HEK293T (cell line): Measurements from ENCODE around the gene CSTPP1.

ENCODE experiments used
- CTCF ChIA-PET: fragments of 350-600 bp; formaldehyde crosslinking; extraction: SDS; loops from one replicate; lab custom pipeline; 2021; ENCODE audit warnings: antibody characterized with exemption, inconsistent platforms; lab: Yijun Ruan, JAX
- POLR2A ChIA-PET: fragments of 350-600 bp; formaldehyde crosslinking; extraction: SDS; loops from one replicate; lab custom pipeline; 2020; ENCODE audit warnings: antibody characterized with exemption, inconsistent platforms; lab: Yijun Ruan, JAX
- DNase-seq: peaks from one replicate; pipeline ENCODE4 v3.0.0; 2012; ENCODE audit warnings: mixed read lengths; ENCODE audit errors: extremely low spot score
- ARNT ChIP-seq: fragments of 450-650 bp; IDR thresholded peaks from 2 replicates; pipeline ENCODE4 v1.6.1; 2017; ENCODE audit warnings: mild to moderate bottlenecking
- BHLHE40 ChIP-seq: fragments of 450-650 bp; IDR thresholded peaks from 2 replicates; pipeline ENCODE4 v1.6.1; 2016; ENCODE audit warnings: mild to moderate bottlenecking, moderate library complexity, borderline replicate concordance
- CTBP1 ChIP-seq: fragments of 450-650 bp; IDR thresholded peaks from 2 replicates; pipeline ENCODE4 v1.6.1; 2016; ENCODE audit warnings: borderline replicate concordance
- ELF4 ChIP-seq: fragments of 450-650 bp; IDR thresholded peaks from 2 replicates; pipeline ENCODE4 v1.6.1; 2017; ENCODE audit warnings: antibody characterized with exemption
- FOXA1 ChIP-seq: fragments of 450-650 bp; IDR thresholded peaks from 2 replicates; pipeline ENCODE4 v1.6.1; 2016; ENCODE audit warnings: mild to moderate bottlenecking
- FOXK2 ChIP-seq: fragments of 450-650 bp; IDR thresholded peaks from 2 replicates; pipeline ENCODE4 v1.6.1; 2016; ENCODE audit warnings: mild to moderate bottlenecking
- FOXM1 ChIP-seq: fragments of 450-650 bp; IDR thresholded peaks from 2 replicates; pipeline ENCODE4 v1.6.1; 2017; ENCODE audit warnings: mild to moderate bottlenecking, borderline replicate concordance
- HDGF ChIP-seq: fragments of 450-650 bp; IDR thresholded peaks from 2 replicates; pipeline ENCODE4 v1.6.1; 2017; ENCODE audit warnings: antibody characterized with exemption, borderline replicate concordance
- L3MBTL2 ChIP-seq: fragments of 450-650 bp; conservative IDR thresholded peaks from 2 replicates; pipeline ENCODE4 v1.6.1; 2016; ENCODE audit warnings: mild to moderate bottlenecking
- LEF1 ChIP-seq: fragments of 450-650 bp; IDR thresholded peaks from 2 replicates; pipeline ENCODE4 v1.6.1; 2017; ENCODE audit warnings: mild to moderate bottlenecking, borderline replicate concordance
- NFRKB ChIP-seq: fragments of 450-650 bp; IDR thresholded peaks from 2 replicates; pipeline ENCODE4 v1.6.1; 2016; ENCODE audit warnings: mild to moderate bottlenecking, moderate library complexity
- PKNOX1 ChIP-seq: fragments of 450-650 bp; IDR thresholded peaks from 2 replicates; pipeline ENCODE4 v1.6.1; 2016
- SP1 ChIP-seq: fragments of 450-650 bp; IDR thresholded peaks from 2 replicates; pipeline ENCODE4 v1.6.1; 2017
- SUZ12 ChIP-seq: fragments of 450-650 bp; IDR thresholded peaks from 2 replicates; pipeline ENCODE4 v1.6.1; 2016; ENCODE audit warnings: mild to moderate bottlenecking
- TARDBP ChIP-seq: fragments of 450-650 bp; IDR thresholded peaks from 2 replicates; pipeline ENCODE4 v1.6.1; 2016
- ZNF384 ChIP-seq: fragments of 450-650 bp; IDR thresholded peaks from 2 replicates; pipeline ENCODE4 v1.6.1; 2016

The CSTPP1 gene

DNA sequence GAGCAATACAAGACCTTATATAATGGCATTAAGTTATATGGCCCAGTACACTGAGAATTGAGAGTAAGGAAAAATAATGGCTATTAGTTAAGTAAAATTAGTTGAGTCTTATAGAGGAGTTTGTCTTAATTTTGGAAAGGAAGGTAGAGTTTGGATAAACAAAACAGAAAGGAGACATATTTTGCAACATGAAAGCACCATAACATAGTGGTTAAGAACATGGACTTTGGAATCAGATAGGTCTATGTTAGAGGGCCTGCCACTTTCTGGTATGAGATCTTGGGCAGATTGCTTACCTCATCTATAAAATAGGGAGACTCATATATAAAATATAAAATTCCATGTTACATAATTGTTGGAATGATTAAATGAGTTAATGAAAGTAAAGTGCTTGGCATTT, 68.9 kb downstream of the CSTPP1 start:
- CTCF ChIA-PET = no interaction called here
- POLR2A ChIA-PET = no interaction called here
- no peak for DNase-seq
- TF ChIP-seq ELF4 = no peak

DNA sequence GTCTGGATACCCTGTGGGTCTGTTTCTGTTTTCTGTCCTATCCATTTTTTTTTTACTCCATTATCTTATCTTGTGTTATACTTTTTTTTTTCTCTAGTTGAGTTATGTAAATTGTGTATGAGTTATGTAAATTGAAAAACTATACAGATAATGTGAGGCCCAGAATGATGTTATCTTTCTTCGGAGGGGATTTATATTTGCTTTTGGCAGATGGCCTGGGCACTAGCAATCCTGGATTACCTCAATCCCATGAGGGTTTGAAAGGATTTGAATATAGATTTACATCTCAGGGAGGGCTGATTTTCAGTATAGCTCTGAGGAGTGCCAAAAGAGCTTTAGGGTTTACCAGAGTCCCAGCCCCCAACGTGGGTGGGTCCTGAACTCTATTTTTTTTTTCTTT, 71.0 kb downstream of the CSTPP1 start:
- ChIA-PET CTCF (interaction anchor here (0.9 kb wide), 1 partner anchor 18 kb away, joined by 3 read pairs; no protein-coding TSS in a partner anchor), POLR2A (no interaction called here)
- TF ChIP-seq FOXK2 (no peak), BHLHE40 (no peak), LEF1 (no peak), ARNT (no peak), ELF4 (no peak), NFRKB (no peak), ZNF384 (no peak), HDGF (no peak), FOXA1 (no peak), SUZ12 (no peak), L3MBTL2 (no peak), SP1 (no peak), TARDBP (no peak), CTBP1 (no peak), PKNOX1 (no peak), FOXM1 (no peak)
- no peak for DNase-seq

DNA sequence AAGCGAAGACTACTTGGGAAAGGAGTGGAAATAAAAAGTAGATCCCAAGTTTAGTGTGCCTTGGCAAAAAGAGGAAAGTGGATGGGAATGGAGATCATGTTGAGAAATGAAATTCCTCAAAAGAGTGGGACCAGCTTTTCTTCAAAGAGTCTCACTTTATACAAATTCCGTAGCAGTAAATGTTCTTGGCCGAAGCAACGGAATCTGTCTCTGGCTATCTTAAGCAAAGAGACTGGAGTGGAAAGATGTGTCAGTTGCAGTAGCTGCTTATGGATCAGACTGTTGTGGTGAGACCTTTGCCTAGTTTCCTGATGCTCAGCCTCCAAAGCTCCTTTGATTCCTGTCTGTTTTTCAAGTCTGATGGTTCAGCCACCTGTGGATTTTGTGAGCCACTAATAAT, 73.6 kb downstream of the CSTPP1 start:
- no peak for TF ChIP-seq NFRKB
- TF ChIP-seq SP1 = no peak
- TF ChIP-seq BHLHE40 = no peak
- TF ChIP-seq L3MBTL2 = no peak
- no peak for TF ChIP-seq FOXM1
- TF ChIP-seq CTBP1 = no peak
- TF ChIP-seq PKNOX1 = no peak
- TF ChIP-seq SUZ12 = no peak
- no peak for TF ChIP-seq HDGF
- no peak for TF ChIP-seq ARNT
- TF ChIP-seq ELF4 = no peak
- CTCF ChIA-PET = no interaction called here
- DNase-seq = no peak
- POLR2A ChIA-PET = no interaction called here

DNA sequence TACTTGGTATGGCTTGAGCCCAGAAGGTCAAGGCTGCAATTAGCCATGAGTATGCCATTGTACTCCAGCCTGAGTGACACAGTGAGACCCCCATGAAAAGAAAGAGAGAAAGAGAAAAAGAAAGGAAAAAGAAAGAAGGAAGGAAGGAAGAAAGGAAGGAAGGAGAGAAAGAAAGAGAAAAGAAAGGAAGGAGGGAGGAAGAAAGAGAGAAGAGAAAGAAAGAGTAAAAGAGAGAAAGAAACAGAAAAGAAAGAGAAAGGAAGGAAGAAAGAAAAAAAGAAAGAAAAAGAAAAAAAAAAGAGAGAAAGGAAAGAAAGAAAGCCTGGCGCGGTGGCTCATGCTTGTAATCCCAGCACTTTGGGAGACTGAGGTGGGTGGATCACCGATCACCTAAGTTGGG, 77.5 kb downstream of the CSTPP1 start:
- no peak for DNase-seq
- ChIA-PET POLR2A (no interaction called here), CTCF (no interaction called here)
- TF ChIP-seq NFRKB = no peak
- no peak for TF ChIP-seq CTBP1
- no peak for TF ChIP-seq L3MBTL2
- TF ChIP-seq ZNF384 = no peak
- no peak for TF ChIP-seq FOXA1
- TF ChIP-seq ARNT = no peak
- TF ChIP-seq SP1 = no peak
- no peak for TF ChIP-seq FOXK2
- no peak for TF ChIP-seq BHLHE40
- TF ChIP-seq LEF1 = no peak
- no peak for TF ChIP-seq SUZ12
- no peak for TF ChIP-seq ELF4

DNA sequence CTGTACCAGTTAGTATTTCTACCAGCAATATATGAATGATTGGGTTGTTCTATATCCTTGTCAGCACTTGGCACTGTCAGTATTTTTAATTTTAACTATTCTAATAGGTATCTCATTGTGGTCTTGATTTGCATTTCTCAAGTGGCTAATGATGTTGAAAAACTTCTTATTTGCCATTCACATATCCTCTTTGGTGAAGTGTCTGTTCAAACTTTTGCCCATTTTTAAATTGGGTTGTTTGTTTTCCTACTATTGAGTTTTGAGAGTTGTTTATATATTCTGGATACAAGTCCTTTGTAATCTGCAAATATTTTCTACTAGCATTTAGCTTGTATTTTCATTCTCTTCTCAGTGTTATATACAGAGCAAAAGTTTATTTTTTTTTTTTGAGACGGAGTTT, 82.1 kb downstream of the CSTPP1 start:
- TF ChIP-seq TARDBP (no peak), LEF1 (no peak), ARNT (no peak), FOXM1 (no peak)
- CTCF ChIA-PET = no interaction called here
- DNase-seq = no peak
- POLR2A ChIA-PET = no interaction called here

DNA sequence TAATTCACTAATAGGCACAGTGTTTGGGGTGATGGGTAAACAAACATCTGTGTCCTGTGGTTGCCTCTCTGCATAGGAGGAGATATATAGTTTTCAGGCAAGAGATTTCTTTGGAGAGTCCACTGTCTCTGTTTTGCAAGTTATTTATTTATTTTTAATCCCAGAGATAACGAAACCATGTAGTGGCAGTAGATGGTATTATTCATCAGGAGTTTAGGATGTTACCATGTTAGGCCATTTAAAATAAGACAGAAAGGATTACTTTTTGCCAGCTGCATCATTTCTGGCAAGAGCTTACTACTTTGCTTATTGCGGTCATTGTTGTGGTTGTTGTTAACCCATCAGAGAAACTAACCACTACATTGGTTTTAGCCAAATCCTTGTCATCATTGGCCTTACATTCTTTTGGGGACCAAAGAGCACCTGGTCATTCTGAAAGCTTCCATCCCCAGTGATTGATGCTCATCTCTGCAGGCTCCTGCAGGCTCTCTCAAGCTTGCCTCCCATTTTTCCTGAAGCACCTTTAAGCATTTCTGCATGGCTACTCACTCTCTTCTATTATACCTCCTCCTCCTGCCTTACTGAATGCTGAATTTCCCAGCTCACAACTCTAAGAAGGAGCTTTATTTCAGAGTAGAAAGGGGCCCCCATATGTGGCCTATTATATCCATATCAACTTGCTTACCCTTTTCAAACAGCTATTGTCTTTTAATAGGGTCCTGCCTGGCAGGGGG, 84.4 kb downstream of the CSTPP1 start:
- no peak for DNase-seq
- ChIA-PET CTCF (interaction anchor here (0.5 to 0.9 kb wide), 2 partner anchors 29 to 210 kb away, joined by 3 to 5 read pairs; no protein-coding TSS in a partner anchor), POLR2A (no interaction called here)
- no peak for TF ChIP-seq PKNOX1
- TF ChIP-seq HDGF = no peak
- TF ChIP-seq FOXM1 = no peak
- no peak for TF ChIP-seq CTBP1
- TF ChIP-seq SP1 = no peak
- no peak for TF ChIP-seq LEF1
- TF ChIP-seq BHLHE40 = no peak
- no peak for TF ChIP-seq L3MBTL2
- no peak for TF ChIP-seq FOXA1
- TF ChIP-seq TARDBP = no peak
- TF ChIP-seq NFRKB = no peak
- no peak for TF ChIP-seq ARNT
- TF ChIP-seq SUZ12 = no peak
- no peak for TF ChIP-seq ELF4
- TF ChIP-seq FOXK2 = no peak
- no peak for TF ChIP-seq ZNF384

- DNase-seq = no peak
- TF ChIP-seq LEF1 = no peak
- TF ChIP-seq ZNF384 = no peak
- no peak for TF ChIP-seq HDGF
- no peak for TF ChIP-seq CTBP1
- TF ChIP-seq FOXK2 = no peak
- TF ChIP-seq L3MBTL2 = no peak
- TF ChIP-seq NFRKB = no peak
- TF ChIP-seq FOXM1 = no peak
- TF ChIP-seq PKNOX1 = no peak
- no peak for TF ChIP-seq TARDBP
- TF ChIP-seq SP1 = no peak
- no peak for TF ChIP-seq ELF4
- no peak for TF ChIP-seq FOXA1
- no peak for TF ChIP-seq SUZ12
- CTCF ChIA-PET = no interaction called here
- POLR2A ChIA-PET = no interaction called here
Observed at GRCh38 chr11:47021527-47021818, 84.9 kb downstream of the CSTPP1 start.
